GM12878 (cell line): ENCODE measurements around the gene HTR6. TPM values are rescaled to one million over a fixed set of nuclear protein-coding genes. Genes with fewer than 3 reads are reported as not detected.

ENCODE experiments used
- EED ChIP-seq: sonication (generic); IDR thresholded peaks from 2 replicates; pipeline ENCODE4 v1.6.1; 2016; ENCODE audit warnings: antibody characterized with exemption, low read depth
- FOXK2 ChIP-seq: fragments of 450-650 bp; IDR thresholded peaks from 2 replicates; pipeline ENCODE4 v1.6.1; 2017; ENCODE audit warnings: mild to moderate bottlenecking, moderate library complexity
- HDGF ChIP-seq: fragments of 450-650 bp; IDR thresholded peaks from 2 replicates; pipeline ENCODE4 v1.6.1; 2016; ENCODE audit warnings: antibody characterized with exemption
- IKZF2 ChIP-seq, 2 experiments: fragments of 450-650 bp; IDR thresholded peaks; 2 replicates each; pipeline ENCODE4 v1.6.1; 2017; ENCODE audit warnings: mild to moderate bottlenecking in 2 of 2, moderate library complexity in 2 of 2
- JUNB ChIP-seq: IDR thresholded peaks from 2 replicates; pipeline ENCODE4 v1.6.1; 2016; ENCODE audit warnings: antibody characterized with exemption, mild to moderate bottlenecking
- LARP7 ChIP-seq: fragments of 450-650 bp; IDR thresholded peaks from 2 replicates; pipeline ENCODE4 v1.6.1; 2017; ENCODE audit warnings: mild to moderate bottlenecking
- MTA2 ChIP-seq: fragments of 450-650 bp; IDR thresholded peaks from 2 replicates; pipeline ENCODE4 v1.6.1; 2016; ENCODE audit warnings: low read depth, mild to moderate bottlenecking, moderate library complexity
- NR2C2 ChIP-seq: IDR thresholded peaks from 2 replicates; pipeline ENCODE4 v1.6.1; 2011; ENCODE audit warnings: borderline replicate concordance, low read depth; ENCODE audit not compliant: control insufficient read depth, insufficient read length
- polyA plus RNA-seq, 11 experiments: library from polyadenylated mRNA; depleted of rRNA in 4 of 11; unstranded in 6 of 11; stranded (reverse) in 5 of 11; fragments of >200 nt; fragmentation: Nextera tagmentation in 4 of 11; fragmentation: Illumina TruSeq in 1 of 11; extraction: Ambion mirVana in 4 of 11; extraction: Trizol in 1 of 11; gene quantifications; 1 replicate in 1 of 11; 2 replicates in 10 of 11; pipeline versions ENCODE4 v1.2.1 to v1.2.3, GENCODE V29; 2011 to 2016; ENCODE audit warnings: inconsistent platforms in 2 of 11, missing spikeins in 2 of 11, low read depth in 1 of 11
- total RNA-seq, 4 experiments: library from RNA; depleted of rRNA in 3 of 4; stranded (reverse); fragments of >200 nt in 3 of 4; fragmentation: Illumina TruSeq in 1 of 4; extraction: Trizol in 1 of 4; gene quantifications; 2 replicates each; pipeline versions ENCODE4 v1.2.1 to v1.2.3, GENCODE V29; 2013 to 2021
- TF ChIP-seq, protein P1 (sequence below): IDR thresholded peaks from 2 replicates; pipeline ENCODE4 v1.6.1; 2012; ENCODE audit warnings: mild to moderate bottlenecking, low read depth, low read length

HTR6 gene
- total and polyA plus RNA-seq, 10 of the 15 experiments (the other 5 are each of a cell fraction or from before 2014, with no cell fraction given) = 0.03 to 5.3 (median 1.7) TPM; not detected in 2

DNA sequence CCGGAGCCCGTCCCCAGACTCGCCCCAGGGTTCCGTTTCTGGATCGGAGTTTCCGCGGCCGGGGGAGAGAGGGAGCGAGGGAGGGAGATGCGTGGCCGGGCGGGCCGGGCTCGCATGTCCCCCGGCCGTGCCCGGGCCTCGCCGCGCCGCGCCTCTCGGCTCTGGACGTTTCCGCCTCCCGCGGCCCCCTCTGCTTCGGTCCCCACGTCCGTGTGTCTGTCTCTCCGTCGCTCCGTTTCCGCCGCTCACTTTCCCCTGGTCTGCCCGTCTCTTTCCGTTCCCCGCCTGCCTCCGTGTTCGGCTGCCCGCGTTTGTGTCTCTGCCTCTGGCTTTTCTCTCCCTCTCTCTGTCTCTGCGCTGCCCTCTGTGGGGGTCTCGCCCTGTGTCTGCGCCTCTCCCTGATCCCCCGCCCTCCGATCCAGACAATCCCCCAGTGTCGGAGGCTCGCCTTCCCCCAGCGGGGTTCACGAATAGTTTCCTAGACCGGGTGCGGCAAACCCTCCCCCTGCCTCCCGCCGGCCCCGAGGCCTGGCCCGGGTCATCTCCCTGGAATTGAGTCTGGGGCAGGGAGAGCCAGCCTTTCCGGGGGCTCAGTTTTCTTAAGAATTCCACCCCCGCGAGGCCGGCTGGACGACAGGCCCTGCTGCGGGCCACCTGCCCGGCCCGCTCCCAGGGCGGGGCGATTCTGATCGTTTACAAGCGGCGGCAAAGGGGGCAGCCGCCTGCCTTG is 19.8 kb upstream of the HTR6 start (continued):
- TF ChIP-seq NR2C2 (no peak), HDGF (0 out of 2 replicates have a peak, but pooled peaks have one; percentile 37), LARP7 (0 out of 2 replicates have a peak, but pooled peaks have one; percentile 59), FOXK2 (no peak), IKZF2 (IDR thresholded peaks at IDR 0.05) (no peak), MTA2 (no peak), JUNB (no peak), EED (no peak)
- TF ChIP-seq, protein P1, sequence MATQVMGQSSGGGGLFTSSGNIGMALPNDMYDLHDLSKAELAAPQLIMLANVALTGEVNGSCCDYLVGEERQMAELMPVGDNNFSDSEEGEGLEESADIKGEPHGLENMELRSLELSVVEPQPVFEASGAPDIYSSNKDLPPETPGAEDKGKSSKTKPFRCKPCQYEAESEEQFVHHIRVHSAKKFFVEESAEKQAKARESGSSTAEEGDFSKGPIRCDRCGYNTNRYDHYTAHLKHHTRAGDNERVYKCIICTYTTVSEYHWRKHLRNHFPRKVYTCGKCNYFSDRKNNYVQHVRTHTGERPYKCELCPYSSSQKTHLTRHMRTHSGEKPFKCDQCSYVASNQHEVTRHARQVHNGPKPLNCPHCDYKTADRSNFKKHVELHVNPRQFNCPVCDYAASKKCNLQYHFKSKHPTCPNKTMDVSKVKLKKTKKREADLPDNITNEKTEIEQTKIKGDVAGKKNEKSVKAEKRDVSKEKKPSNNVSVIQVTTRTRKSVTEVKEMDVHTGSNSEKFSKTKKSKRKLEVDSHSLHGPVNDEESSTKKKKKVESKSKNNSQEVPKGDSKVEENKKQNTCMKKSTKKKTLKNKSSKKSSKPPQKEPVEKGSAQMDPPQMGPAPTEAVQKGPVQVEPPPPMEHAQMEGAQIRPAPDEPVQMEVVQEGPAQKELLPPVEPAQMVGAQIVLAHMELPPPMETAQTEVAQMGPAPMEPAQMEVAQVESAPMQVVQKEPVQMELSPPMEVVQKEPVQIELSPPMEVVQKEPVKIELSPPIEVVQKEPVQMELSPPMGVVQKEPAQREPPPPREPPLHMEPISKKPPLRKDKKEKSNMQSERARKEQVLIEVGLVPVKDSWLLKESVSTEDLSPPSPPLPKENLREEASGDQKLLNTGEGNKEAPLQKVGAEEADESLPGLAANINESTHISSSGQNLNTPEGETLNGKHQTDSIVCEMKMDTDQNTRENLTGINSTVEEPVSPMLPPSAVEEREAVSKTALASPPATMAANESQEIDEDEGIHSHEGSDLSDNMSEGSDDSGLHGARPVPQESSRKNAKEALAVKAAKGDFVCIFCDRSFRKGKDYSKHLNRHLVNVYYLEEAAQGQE = no peak
